Tongue (tissue), 2 donors: ENCODE data around the gene LRRC46. TPM values are rescaled to one million over a fixed set of nuclear protein-coding genes. Genes with fewer than 3 reads are reported as not detected.

Experiments used
- DNase-seq: peaks from one replicate; pipeline ENCODE4 v3.0.0-alpha.2; 2015
- total RNA-seq: library from RNA; depleted of rRNA; stranded (reverse); fragments of >200 nt; gene quantifications from one replicate; pipeline ENCODE4 v1.2.3, GENCODE V29; 2014

LRRC46 gene
- total RNA-seq, 1 donor from 2014 or later: not detected

DNA sequence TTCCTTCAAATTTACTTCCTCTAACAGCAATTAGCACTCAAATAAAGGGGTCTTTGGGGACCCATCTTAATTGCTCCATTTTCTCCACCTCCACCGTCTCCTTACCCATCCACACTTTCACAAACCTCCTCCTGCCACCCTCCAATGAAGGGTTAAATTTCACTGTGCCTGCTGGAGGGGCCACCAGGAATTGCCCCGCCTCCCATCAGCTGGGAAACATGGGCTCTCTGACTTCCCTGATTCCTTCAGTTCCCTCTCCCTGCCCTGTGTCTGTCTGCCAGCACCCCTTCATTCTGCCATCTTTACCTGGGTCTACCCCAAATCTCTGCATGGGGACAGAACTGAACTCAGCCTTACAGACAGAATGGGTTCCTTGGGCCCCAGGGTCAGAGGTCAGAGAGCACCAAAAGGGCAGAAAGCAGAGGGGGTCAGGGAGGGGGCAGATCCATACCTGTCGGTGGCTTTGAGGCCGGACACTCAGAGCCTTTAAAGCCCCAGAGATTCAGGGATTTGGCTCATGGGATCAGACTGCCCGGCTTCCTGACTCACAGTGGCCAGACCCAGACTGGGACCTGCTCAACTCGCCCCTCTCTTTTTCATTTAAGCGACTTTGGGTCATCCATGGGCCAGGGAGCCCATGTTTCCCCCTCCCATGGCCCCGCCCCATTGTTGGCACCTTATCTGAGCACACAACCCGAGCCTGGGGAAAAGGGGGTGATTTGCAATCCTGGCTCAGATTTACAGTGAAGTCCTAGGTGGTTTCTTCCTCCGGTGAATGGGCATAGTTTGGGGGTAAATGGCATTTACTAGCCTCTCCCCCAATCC lies 46.9 kb downstream of the LRRC46 start:
- no peak for DNase-seq

DNA sequence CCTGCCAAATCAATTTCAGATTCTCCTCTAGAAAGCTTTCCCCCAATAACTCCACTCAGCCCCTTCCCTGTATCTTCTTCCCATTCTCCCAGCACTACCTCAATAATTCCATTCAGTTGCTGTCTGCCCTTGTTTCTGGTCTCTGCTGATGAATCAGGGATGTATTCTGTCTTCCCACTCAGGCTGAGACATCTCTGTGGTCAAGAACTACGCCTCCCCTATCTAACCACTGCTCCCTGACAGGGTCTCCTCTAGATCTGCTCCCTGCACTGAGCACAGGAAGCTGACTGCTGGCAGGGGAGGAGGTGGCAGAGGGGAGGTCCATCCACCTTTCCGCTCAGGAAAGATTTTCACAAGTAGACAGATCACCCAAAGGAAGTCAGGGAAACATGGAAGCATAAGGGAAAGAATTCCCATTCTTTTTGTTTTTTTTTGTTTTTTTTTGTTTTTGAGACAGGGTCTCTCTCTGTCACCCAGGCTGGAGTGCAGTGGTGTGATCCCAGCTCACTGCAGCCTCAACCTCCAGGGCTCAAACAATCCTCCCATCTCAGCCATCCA lies 47.6 kb downstream of the LRRC46 start:
- no peak for DNase-seq

DNA sequence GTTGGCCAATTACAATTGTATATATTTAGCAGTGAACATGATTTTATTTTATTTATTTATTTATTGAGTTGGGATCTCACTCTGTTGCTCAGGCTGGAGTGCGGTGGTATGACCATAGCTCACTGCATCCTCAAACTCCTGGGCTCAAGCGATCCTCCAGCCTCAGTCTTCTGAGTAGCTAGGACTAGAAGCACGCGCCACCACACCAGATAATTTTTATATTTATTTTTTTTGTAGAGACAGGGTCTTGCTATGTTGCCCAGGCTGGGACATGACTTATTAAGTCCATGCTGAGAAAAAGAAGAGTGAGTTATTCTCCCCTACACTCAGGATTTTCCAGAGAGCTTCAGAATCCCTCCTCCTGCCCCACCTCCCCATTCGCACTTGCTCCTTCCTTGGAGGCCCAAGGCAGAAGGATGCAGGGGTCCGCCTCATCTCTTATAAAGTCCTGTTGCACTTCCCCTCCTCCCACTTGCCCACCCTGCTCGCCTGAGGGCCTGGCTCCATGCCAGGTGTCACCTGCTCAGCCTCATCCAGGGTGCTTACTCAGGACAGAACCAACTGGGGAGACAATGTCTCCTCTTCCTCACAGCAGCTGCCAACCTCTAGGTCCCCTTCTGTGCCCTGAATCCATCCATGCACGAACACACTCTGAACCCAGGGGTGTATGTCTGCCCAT lies 48.4 kb downstream of the LRRC46 start:
- DNase-seq: no peak

DNA sequence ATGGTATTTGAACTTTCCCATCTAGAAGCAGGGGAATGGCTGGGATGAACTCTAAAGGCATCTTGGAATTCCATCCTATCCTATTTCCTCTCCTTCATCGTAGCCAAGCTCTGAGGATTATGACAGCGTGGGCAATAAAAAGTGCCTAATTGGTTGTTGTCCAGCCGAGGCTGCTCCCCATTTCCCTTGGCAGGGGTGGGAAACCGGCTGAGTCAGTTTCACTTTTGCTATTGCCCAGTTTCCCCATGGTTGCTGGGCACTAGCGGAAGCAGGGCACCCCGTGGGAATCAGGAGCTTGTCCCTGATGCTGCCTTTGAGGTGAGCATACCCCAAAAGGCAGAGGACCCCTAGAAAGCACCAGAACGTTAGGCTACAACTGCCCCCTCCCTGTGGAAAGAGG lies 50.8 kb downstream of the LRRC46 start:
- DNase-seq: no peak

DNA sequence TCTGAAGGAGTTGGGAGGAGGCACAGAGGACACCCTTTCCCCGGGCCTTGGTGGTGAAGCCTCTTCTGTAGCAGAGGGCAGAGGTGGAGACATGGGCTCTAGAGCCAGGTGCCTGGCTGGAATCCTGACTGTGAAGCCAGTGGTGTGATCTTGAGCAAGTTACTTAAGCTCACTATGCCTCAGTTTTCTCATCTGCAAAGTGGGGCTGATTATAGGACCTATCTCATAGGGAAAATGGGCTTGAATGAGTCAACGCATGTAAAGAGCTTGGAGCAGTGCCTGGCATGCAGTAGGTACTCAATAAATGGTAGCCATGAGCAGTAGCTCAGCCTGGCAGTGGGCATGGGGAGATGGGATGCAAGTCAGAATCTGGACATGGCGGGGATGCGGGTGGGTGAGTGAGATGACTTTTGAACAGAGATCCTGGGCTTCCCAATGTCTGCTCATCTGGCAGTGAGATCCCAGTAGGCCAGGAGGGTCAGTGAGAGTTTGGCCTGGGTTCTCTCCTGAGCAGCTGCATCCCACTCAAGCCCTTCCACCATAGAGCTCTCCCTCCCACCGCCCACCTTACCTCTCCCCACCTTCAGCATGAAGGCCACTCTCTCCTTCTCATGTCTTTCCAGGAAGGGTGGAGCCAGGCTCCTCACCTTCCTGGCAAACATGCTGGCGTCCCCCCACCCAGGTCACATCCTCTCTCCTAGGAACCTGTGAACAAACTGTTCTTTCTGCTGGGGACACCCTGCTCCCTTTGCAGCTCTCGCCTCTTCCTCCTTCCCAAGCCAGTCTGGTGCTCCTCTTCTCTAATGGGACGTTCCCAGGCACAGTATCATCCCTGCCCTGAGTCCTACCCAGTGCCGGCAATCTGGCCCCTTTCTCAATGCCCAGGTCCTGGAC lies 51.5 kb downstream of the LRRC46 start:
- no peak for DNase-seq

DNA sequence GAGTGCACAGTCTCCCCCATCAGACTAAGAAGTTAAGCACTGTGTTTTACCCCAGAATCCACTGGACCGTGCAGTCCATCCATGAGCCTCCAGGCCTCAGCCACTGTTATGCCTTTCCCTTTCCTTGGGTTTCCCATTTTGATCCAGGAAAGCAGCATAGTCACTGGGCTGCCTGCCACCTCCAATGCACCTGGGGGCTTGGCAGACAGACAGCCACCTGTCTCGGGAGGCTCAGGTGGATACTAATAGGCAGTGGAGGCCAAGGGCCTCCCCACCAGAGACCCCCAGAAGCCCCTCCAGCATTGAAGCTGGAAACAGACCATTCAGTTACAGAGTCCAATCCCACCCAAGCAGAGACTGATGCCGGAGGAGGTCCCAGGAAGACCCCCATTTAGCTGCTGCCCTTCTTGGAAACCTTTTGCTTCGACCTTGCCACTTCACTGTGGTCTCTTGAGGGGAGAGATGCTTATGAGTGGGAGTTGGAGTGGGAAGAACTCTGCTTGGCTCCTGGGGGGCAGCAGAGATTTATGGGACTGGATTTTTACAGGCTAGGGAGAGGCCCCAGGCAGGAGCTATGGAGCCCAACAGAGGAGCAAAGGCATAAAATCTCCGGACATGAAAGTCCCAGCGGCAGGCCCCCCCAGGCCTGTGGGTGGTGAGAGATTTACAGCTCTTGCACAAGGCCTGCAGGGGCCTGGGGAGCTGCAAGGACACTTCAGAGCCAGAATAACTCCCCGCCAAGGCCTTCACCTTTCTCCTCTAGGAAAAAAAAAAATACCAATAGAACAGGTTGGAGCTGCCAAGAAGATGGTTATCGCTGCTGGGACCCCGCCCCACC lies 52.3 kb downstream of the LRRC46 start:
- no peak for DNase-seq

DNA sequence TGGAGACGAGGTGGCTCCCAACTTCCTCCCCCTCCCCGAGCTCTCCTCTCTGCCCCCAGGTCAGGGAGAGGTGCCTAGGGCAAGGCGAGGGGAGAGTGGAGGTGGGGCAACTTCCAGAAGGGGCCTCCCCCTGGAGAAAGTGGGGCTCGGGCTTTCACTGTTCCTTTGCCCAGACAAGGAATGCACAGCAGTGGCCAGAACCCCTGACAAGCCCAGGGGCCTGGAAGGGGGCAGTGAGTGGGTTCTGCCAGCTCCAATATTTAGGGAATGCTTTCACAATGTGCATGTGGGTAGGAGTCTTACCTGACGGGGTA lies 52.9 kb downstream of the LRRC46 start:
- DNase-seq: no peak

DNA sequence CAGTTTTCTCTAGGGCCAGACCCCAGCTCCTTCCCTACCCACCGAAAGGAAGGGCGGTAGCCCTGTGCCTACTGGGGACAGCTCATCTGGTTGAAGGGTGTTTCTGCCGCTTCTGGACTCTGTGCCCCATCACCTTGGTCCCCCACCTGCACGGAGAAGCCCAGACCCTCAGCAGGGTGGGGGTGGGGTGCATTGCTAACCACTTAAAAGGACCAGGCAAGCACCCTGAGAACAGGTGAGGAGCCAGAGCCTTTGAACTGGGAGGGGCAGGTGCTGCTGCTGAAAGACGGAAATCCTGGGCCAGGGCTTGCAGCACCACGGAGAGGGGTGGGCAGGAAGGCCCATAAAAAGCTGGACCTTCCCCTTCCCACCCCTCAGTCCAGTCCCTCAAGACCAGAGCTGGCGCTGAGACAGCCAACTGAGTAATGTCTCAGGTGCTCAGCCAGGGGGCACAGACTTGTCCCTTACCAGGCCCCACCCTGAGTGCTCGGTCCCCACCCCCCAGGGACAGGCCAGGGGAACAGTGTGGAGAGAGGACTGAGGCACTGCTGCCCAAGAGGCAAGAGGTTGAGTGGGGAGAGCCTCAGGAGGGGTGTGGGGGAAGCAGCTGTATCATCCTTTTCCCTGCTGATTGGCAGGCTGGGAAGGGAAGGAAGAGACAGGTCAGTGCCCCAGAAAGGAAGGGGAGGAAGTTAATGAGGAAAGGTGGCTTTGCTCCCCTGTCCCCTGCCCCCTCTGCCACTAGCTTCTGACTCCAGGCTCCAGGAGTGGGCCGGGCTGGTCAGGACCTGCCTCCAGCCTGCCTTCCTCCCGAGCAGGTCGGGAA lies 53.6 kb downstream of the LRRC46 start:
- no peak for DNase-seq

Other genes starting within 250 kb of the LRRC46 start
- 174 TPM for gene KPNB1, start 181.8 kb upstream of the LRRC46 start, total RNA-seq
- 11.4 TPM for gene TBKBP1, start 137.5 kb upstream of the LRRC46 start, total RNA-seq
- gene TBX21, start 98.4 kb upstream of the LRRC46 start, total RNA-seq: not detected
- 5.9 TPM for gene OSBPL7, start 9.9 kb upstream of the LRRC46 start, total RNA-seq
- 16.1 TPM for gene MRPL10, start 129 bp upstream of the LRRC46 start, total RNA-seq
- gene SCRN2, start 9.6 kb downstream of the LRRC46 start, total RNA-seq: 26.8 TPM
- 0.82 TPM for gene SP6, start 19.5 kb downstream of the LRRC46 start, total RNA-seq
- gene SP2, start 64.6 kb downstream of the LRRC46 start, total RNA-seq: 2.4 TPM
- gene PNPO, start 109.9 kb downstream of the LRRC46 start, total RNA-seq: 20.4 TPM
- gene PRR15L, start 126.2 kb downstream of the LRRC46 start, total RNA-seq: 4.9 TPM
- 76.5 TPM for gene CDK5RAP3, start 139.4 kb downstream of the LRRC46 start, total RNA-seq
- gene COPZ2, start 206.1 kb downstream of the LRRC46 start, total RNA-seq: 18.2 TPM
- gene NFE2L1, start 216.7 kb downstream of the LRRC46 start, total RNA-seq: 260 TPM